Measurements from ENCODE around the gene CYP2S1.

- TF ChIP-seq, protein P1, sequence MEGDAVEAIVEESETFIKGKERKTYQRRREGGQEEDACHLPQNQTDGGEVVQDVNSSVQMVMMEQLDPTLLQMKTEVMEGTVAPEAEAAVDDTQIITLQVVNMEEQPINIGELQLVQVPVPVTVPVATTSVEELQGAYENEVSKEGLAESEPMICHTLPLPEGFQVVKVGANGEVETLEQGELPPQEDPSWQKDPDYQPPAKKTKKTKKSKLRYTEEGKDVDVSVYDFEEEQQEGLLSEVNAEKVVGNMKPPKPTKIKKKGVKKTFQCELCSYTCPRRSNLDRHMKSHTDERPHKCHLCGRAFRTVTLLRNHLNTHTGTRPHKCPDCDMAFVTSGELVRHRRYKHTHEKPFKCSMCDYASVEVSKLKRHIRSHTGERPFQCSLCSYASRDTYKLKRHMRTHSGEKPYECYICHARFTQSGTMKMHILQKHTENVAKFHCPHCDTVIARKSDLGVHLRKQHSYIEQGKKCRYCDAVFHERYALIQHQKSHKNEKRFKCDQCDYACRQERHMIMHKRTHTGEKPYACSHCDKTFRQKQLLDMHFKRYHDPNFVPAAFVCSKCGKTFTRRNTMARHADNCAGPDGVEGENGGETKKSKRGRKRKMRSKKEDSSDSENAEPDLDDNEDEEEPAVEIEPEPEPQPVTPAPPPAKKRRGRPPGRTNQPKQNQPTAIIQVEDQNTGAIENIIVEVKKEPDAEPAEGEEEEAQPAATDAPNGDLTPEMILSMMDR (IDR thresholded peaks at IDR 0.05; ENCODE audit: insufficient read depth, low read depth, low read length): no peak
- TF ChIP-seq EZH2 (IDR thresholded peaks at IDR 0.05; ENCODE audit: insufficient read depth, low read length): no peak
Measured at GRCh38 chr19:41230067-41230857, 37.2 kb downstream of the CYP2S1 start.
